Esophagus muscularis mucosa (tissue), 4 donors: Measurements from ENCODE around the gene PDGFD. TPM values are rescaled to one million over a fixed set of nuclear protein-coding genes. Genes with fewer than 3 reads are reported as not detected.

Source experiments
- DNase-seq: peaks from one replicate; pipeline ENCODE4 v3.0.0-alpha.2; 2017; ENCODE audit errors: extremely low spot score
- H3K27ac ChIP-seq, 4 donors: fragments of 200-600 bp; sonication (generic); replicated peaks in 1 of 4; 1 replicate in 3 of 4; 2 replicates in 1 of 4; pipeline ENCODE4 v1.5.1; 2016 to 2019; ENCODE audit warnings: mild to moderate bottlenecking in 1 of 4
- H3K27me3 ChIP-seq, 4 donors: fragments of 200-600 bp; sonication (generic); one replicate each; pipeline versions ENCODE4 v1.5.1 to v1.6.0; 2016 to 2019
- H3K36me3 ChIP-seq, 4 donors: fragments of 200-600 bp; sonication (generic); one replicate each; pipeline ENCODE4 v1.5.1; 2016 to 2019
- H3K4me1 ChIP-seq, 4 donors: fragments of 200-600 bp; sonication (generic); one replicate each; pipeline ENCODE4 v1.5.1; 2016 to 2019
- H3K4me3 ChIP-seq, 4 donors: fragments of 200-600 bp; sonication (generic); 1 replicate in 2 of 4; 2 replicates in 2 of 4; pipeline ENCODE4 v1.5.1; 2016 to 2019; ENCODE audit warnings: mild to moderate bottlenecking in 4 of 4, moderate library complexity in 1 of 4
- H3K9me3 ChIP-seq, 4 donors: fragments of 200-600 bp; sonication (generic); 1 replicate in 3 of 4; 2 replicates in 1 of 4; pipeline ENCODE4 v1.5.1; 2016 to 2019
- EP300 ChIP-seq: sonication (generic); formaldehyde crosslinking; IDR thresholded peaks from one replicate; pipeline ENCODE4 v1.6.1; 2017; ENCODE audit warnings: antibody characterized with exemption
- POLR2A ChIP-seq: fragments of 450-650 bp; IDR thresholded peaks from one replicate; pipeline ENCODE4 v1.6.1; 2017; ENCODE audit warnings: antibody characterized with exemption, moderate library complexity, mild to moderate bottlenecking, low read depth
- POLR2AphosphoS5 ChIP-seq, 2 donors: sonication (generic); formaldehyde crosslinking; IDR thresholded peaks; one replicate each; pipeline ENCODE4 v1.6.1; 2017; ENCODE audit warnings: antibody characterized with exemption in 2 of 2
- WGBS: methylation state at CpG from one replicate; pipeline ENCODE4 v1.1.5; 2018; 5-methylcytosine and 5-hydroxymethylcytosine counted together
- intact Hi-C: fragments of 100-400 bp; cut with DNase I; formaldehyde crosslinking; loops from one replicate; pipeline ENCODE4 v1.15.1; 2023
- total RNA-seq, 4 donors: library from RNA; depleted of rRNA; stranded (reverse); fragments of >200 nt; gene quantifications; one replicate each; pipeline versions ENCODE4 v1.1.0 to v1.2.1, GENCODE V29; 2016
- TF ChIP-seq, protein P1 (sequence below), 3 experiments: fragments of 200-600 bp in 2 of 3; fragments of 450-650 bp in 1 of 3; sonication (generic) in 2 of 3; IDR thresholded peaks; one replicate each; pipeline ENCODE4 v1.5.1; 2017 to 2019; ENCODE audit warnings: antibody characterized with exemption in 3 of 3, mild to moderate bottlenecking in 2 of 3, moderate library complexity in 1 of 3

PDGFD gene
- total RNA-seq, 4 donors from 2014 or later: 4.2 to 8.6 (median 6.5) TPM

DNA sequence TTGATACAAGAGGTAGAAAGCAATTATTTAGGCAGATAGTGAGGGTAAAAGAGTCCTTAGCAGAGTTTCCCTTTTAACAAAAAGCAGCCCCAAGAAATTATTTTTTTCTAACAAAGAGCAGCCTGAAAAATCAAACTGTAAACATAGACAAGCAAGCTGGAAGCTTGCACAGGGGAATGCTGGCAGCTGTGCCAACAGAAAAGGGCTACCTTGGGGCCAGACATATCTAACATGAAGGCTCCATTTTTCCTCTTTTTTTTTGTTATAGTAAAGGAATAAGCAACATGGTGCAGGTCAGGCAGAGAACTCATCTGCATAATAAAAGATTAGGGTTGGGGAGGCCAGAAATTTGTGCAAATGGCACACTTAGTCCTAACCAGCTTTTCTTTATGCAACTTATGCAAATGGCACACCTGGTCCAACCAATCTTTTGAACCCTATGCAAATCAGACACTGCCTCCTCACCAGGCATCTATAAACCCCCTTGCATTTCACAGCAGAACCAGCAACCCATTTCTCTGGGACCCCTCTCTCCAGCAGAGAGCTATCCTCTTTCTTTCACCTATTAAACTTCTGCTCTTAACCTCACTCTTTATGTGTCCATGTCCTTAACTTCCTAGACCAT lies 41.8 kb downstream of the PDGFD start:
- no peak for DNase-seq
- intact Hi-C loops: no loop called here
- no peaks in the 10 kb centered on the region for H3K4me1 ChIP-seq
- no peaks in the 10 kb centered on the region for H3K36me3 ChIP-seq
- TF ChIP-seq EP300: no peak
- no peak overlapping the region for H3K27ac ChIP-seq
- H3K27me3 ChIP-seq: no peaks in the 10 kb centered on the region
- H3K9me3 ChIP-seq: peaks cover 0 to under 1% (median 0%) of the 10 kb centered on the region in 4 donors
- H3K4me3 ChIP-seq: no peak overlapping the region

DNA sequence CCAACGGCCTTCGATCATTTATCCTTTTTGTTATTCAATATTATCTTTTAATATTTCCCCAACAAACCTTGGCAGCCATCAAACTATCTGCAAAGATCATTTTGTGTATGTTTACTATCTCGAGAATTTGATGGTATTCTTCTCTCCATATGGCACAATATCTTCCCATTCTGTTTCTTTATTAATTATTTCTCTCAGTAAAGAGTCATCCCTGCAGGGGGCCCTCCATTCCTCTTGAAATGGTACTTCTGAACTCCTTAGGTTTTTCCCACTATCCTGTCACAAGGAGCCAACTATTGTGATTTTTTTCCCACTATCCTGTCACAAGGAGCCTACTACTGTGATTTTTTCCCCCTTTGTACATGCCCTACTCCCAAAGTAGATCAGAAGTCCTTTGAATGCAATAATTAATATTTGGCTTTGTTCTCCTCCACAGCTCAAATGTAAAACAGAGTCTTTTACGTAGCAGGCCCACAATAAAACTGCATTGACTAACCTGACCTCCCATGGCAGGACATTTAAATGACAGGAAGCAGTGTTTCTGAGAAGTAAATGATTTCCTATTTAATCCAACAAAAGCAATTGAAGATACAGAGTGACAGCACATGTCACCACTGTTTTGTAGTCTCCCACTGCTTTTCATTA lies 43.3 kb downstream of the PDGFD start:
- intact Hi-C loops: no loop called here
- WGBS: 82% methylated on average over 4 of the region's 4 CpGs
- Histone ChIP-seq H3K27me3 (no peaks in the 10 kb centered on the region), H3K27ac (no peak overlapping the region), H3K36me3 (no peaks in the 10 kb centered on the region), H3K4me3 (no peak overlapping the region), H3K4me1 (no peaks in the 10 kb centered on the region), H3K9me3 (peaks cover 0 to 10% (median 0%) of the 10 kb centered on the region in 4 donors)
- TF ChIP-seq EP300 (no peak), POLR2AphosphoS5 (IDR thresholded peaks at IDR 0.05) (no peak), POLR2A (no peak)
- TF ChIP-seq, protein P1, sequence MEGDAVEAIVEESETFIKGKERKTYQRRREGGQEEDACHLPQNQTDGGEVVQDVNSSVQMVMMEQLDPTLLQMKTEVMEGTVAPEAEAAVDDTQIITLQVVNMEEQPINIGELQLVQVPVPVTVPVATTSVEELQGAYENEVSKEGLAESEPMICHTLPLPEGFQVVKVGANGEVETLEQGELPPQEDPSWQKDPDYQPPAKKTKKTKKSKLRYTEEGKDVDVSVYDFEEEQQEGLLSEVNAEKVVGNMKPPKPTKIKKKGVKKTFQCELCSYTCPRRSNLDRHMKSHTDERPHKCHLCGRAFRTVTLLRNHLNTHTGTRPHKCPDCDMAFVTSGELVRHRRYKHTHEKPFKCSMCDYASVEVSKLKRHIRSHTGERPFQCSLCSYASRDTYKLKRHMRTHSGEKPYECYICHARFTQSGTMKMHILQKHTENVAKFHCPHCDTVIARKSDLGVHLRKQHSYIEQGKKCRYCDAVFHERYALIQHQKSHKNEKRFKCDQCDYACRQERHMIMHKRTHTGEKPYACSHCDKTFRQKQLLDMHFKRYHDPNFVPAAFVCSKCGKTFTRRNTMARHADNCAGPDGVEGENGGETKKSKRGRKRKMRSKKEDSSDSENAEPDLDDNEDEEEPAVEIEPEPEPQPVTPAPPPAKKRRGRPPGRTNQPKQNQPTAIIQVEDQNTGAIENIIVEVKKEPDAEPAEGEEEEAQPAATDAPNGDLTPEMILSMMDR (IDR thresholded peaks at IDR 0.05): no peak
- DNase-seq: no peak

DNA sequence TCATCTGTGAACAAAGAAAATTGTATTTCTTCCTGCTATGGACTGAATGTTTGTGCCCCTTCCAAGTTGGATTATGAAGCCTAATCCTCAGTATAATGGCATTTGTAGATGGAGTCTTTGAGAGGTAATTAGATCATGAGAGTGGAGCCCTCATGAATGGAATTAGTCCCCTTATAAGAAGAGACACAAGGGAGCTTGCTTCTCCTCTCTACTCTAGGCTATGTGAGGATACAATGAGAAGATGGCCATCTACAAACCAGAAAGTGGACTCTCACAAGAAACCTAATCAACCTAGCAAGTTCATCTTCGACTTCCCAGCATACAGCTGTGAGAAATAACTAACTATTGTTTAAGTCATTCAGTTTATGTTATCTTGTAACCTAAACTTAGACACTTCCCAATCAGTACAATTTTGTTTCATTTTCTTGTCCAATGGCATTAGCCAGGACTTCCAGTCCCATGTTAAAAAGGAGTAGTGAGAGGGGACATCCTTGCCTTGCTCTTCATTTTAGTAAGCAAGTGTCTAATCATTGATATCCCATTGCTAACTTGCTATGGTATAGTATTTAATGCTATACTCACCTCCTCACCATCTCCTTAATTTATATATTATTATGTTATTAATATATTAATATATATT lies 45.7 kb downstream of the PDGFD start:
- WGBS: 93% methylated on average over 1 of the region's 1 CpG
- H3K36me3 ChIP-seq: no peaks in the 10 kb centered on the region
- no peak for DNase-seq
- H3K27me3 ChIP-seq: no peaks in the 10 kb centered on the region
- H3K27ac ChIP-seq: no peak overlapping the region
- peaks cover 0 to 10% (median 0%) of the 10 kb centered on the region in 4 donors for H3K9me3 ChIP-seq
- TF ChIP-seq, protein P1 (IDR thresholded peaks at IDR 0.05): no peak
- TF ChIP-seq EP300 (no peak), POLR2A (no peak), POLR2AphosphoS5 (IDR thresholded peaks at IDR 0.05) (no peak)
- no peak overlapping the region for H3K4me3 ChIP-seq
- no peaks in the 10 kb centered on the region for H3K4me1 ChIP-seq
- intact Hi-C loops: no loop called here

DNA sequence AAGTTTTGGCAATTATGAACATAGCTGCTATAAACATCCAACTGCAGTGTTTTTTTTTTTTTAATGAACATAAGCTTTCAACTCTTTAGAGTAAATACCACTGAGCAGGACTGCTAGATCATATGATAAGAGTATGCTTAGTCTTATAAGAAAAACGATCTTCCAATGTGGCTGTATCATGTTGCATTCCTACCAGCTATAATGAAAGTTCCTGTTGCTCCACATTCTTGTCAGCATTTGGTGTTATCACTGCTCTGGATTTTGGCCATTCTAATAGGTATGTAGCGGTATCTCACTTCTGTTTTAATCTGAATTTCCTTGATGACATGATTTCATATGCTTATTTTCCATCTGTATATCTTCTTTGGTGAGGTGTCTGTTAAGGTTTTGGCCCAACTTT lies 50.4 kb downstream of the PDGFD start:
- intact Hi-C loops: no loop called here
- no peaks in the 10 kb centered on the region for H3K4me1 ChIP-seq
- peaks cover 0 to 10% (median 0%) of the 10 kb centered on the region in 4 donors for H3K9me3 ChIP-seq
- DNase-seq: no peak
- H3K27me3 ChIP-seq: no peaks in the 10 kb centered on the region
- no peaks in the 10 kb centered on the region for H3K36me3 ChIP-seq
- no peak for TF ChIP-seq EP300
- TF ChIP-seq POLR2A: no peak
- no peak for TF ChIP-seq POLR2AphosphoS5 (IDR thresholded peaks at IDR 0.05)
- TF ChIP-seq, protein P1 (IDR thresholded peaks at IDR 0.05): no peak
- WGBS: 98% methylated on average over 2 of the region's 2 CpGs
- H3K4me3 ChIP-seq: no peak overlapping the region
- H3K27ac ChIP-seq: no peak overlapping the region

DNA sequence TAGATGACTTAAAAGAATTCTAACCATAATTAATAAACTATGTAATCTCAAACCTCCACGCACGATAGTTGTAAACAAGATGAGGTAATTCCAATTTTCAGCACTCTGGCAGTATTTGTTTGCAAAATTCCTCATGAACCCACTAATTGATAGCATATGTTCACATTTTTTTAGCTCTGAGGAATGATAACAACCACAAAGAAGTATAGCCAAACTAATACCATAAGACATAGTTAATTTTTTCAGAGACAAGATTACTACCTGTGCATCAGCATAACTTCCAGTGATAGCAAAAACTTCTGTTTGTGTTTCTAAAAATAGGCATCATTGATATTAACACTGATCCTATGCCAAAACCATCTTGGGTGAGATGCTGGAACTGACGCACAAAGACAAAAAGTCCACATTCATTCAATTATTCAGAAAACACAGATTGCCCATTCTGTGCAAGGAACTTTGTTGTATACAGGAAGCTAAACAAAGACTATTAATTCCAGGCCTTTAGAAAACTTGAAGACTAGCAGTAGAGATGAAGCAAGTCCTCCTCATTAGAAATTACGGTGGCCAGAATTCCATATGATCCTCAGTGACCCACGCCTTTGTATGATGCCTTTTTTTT lies 57.7 kb downstream of the PDGFD start:
- intact Hi-C loops: no loop called here
- H3K27ac ChIP-seq: no peak overlapping the region
- WGBS: 86% methylated on average over 5 of the region's 5 CpGs

More for the DNA sequence above, 57.7 kb downstream of the PDGFD start:
- no peak for TF ChIP-seq POLR2A
- no peak for TF ChIP-seq POLR2AphosphoS5 (IDR thresholded peaks at IDR 0.05)
- no peak for TF ChIP-seq EP300
- TF ChIP-seq, protein P1 (IDR thresholded peaks at IDR 0.05): no peak
- Histone ChIP-seq H3K9me3 (no peaks in the 10 kb centered on the region), H3K4me3 (no peak overlapping the region), H3K36me3 (no peaks in the 10 kb centered on the region), H3K27me3 (no peaks in the 10 kb centered on the region), H3K4me1 (no peaks in the 10 kb centered on the region)
- no peak for DNase-seq
